Frontal cortex (tissue), 4 donors: ENCODE results near the gene C10orf71. TPM values are rescaled to one million over a fixed set of nuclear protein-coding genes. Genes with fewer than 3 reads are reported as not detected.

Source experiments
- DNase-seq, 2 donors: peaks; one replicate each; pipeline ENCODE4 v3.0.0; 2012; ENCODE audit warnings: low spot score in 2 of 2
- FAIRE-seq: peaks from 2 replicates; lab custom pipeline; 2012; peaks lifted over from hg19 to GRCh38; lab: Jason Lieb, UNC
- total RNA-seq: library from RNA; depleted of rRNA; stranded (reverse); fragments of >200 nt; gene quantifications from one replicate; pipeline ENCODE4 v1.2.3, GENCODE V29; 2014
- donor health status: control.
- donor health status: control.
- donor health status: control.

Gene C10orf71
- total RNA-seq, 1 donor from 2014 or later, result not detected

- FAIRE-seq, result no peak
Observed at GRCh38 chr10:49327036-49327813, 28.3 kb downstream of the C10orf71 start.

GRCh38 chr10:49328401-49329145, 29.6 kb downstream of the C10orf71 start:
- no peak for DNase-seq
- no peak for FAIRE-seq

More at GRCh38 chr10:49327036-49327813, 28.3 kb downstream of the C10orf71 start:
- no peak for DNase-seq

GRCh38 chr10:49329146-49329505, 30.2 kb downstream of the C10orf71 start:
- DNase-seq (no peak), FAIRE-seq (no peak)

- DNase-seq, result no peak
- no peak for FAIRE-seq
Observed at GRCh38 chr10:49330127-49330665, 31.2 kb downstream of the C10orf71 start.

DNA sequence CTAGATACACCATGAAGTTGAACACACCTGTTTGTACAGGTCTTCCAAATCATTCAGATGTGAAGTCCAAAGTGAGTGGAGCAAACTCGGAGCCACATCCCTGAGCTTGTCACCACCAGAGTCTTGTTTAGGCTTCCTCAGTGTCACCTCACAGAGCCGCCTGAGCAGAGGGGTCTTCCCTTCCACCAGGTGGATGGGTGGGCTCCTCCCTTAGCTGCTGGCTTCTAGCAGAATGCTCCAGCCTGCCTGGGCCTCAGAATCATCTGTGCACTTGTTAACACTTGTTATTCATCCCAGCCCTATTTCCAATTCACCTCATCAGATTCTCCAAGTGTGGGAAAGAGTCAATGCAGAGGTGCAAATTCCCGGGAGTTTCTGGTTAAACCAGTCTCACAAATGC, 32.5 kb downstream of the C10orf71 start:
- DNase-seq, result no peak
- no peak for FAIRE-seq

DNA sequence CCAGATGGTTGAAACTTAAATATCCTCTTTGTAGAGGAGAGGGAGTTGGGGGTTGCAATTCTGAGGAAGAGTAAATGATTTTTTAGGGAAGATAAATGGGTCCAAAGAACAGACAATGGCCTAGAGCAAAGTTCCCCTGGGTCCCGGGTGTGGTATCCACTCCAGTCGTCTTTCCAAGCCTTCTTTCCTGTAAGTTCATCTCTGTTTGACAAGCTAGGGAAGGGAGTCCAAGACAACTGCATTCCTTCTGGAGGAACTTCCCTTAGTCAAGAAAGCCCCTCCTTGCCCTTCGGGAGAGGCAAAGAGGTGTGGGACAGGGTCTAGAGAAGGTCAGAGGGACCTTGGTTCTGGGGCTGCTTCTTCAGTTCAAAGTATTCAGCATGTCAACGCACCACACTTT, 33.4 kb downstream of the C10orf71 start:
- FAIRE-seq, result no peak
- no peak for DNase-seq

GRCh38 chr10:49332768-49333167, 33.8 kb downstream of the C10orf71 start:
- DNase-seq (no peak), FAIRE-seq (no peak)

DNA sequence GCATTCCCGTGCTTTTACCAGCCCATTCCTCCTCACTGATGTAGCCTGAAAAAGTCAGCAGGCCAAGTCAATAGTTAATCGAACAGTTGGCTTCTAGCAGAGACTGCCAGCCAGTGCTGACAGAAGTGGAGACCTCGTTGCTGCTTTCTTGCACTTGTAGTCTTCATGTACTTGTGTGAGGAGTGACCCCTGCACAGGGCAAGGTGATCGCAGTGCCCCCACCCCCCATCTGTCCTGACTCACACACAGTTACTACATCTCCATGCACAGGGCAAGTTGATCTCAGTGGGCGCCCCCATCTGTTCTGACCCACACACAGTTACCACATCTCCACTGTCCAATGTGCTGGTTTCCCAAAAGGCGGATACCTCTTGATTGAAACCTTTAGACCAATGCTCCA, 34.2 kb downstream of the C10orf71 start:
- no peak for FAIRE-seq

GRCh38 chr10:49334964-49335363, 36.0 kb downstream of the C10orf71 start:
- no peak for DNase-seq
- no peak for FAIRE-seq

More for the DNA sequence above, 34.2 kb downstream of the C10orf71 start:
- DNase-seq, result no peak

- no peak for DNase-seq
- FAIRE-seq, result no peak
Observed at GRCh38 chr10:49335364-49335972, 36.5 kb downstream of the C10orf71 start.

- no peak for DNase-seq
- no peak for FAIRE-seq
Observed at GRCh38 chr10:49338604-49339003, 39.6 kb downstream of the C10orf71 start.

DNA sequence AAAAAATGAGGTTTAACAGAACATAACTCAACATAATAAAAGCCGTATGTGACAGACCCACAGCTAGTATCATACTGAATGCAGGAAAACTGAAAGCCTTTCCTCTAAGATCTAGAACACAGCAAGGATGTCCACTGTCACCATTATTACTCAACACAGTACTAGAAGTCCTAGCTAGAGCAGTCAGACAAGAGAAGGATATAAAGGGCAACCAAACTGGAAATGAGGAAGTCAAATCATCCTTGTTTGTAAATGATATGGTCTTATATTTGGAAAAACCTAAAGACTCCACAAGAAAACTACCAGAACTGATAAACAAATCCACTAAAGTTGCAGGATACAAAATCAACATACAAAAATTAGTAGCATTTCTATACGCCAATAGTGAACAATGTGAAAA, 45.9 kb downstream of the C10orf71 start:
- FAIRE-seq, result no peak

GRCh38 chr10:49347342-49347741, 48.4 kb downstream of the C10orf71 start:
- FAIRE-seq (no peak), DNase-seq (no peak)

More for the DNA sequence above, 45.9 kb downstream of the C10orf71 start:
- DNase-seq, result no peak

GRCh38 chr10:49347827-49348226, 48.9 kb downstream of the C10orf71 start:
- DNase-seq (no peak), FAIRE-seq (no peak)

DNA sequence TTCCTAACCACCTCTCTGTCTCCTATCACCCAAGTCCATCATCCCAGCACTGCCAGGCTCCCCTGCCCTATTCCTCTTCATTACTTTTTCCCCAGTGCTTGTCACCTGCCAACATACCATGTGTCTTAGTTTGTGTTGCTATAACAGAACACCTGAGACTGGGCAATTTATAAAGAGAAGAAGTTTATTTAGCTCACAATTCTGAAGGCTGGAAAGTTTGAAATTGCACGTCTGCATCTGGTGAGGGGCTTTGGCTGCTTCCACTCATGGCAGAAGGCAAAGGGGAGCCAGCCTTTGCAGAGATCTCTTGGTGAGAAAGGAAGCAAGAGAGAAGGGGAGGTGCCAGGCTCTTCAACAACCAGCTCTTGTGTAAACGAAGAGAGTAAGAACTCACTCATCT, 49.6 kb downstream of the C10orf71 start:
- FAIRE-seq, result no peak

DNA sequence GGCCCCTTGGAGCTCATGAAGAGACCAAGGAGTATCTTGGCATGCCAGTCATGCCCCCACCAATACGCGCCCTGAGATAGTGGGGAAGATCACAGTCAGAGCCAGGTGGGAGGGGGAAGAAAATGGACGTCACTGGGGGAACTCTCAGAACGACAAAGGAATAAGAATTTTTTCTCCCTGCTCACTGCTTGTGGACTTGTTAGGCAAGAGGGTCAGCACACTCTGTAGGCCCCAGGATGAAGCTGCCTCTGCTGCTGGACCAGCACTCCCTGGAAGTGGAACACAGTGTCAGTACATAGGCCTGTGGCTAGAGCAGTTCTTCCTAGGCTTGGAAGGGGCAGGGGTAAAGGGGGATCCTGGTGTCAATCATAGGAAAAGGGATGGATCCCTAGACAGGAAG, 50.4 kb downstream of the C10orf71 start:
- no peak for DNase-seq
- no peak for FAIRE-seq

More for the DNA sequence above, 49.6 kb downstream of the C10orf71 start:
- DNase-seq, result no peak

DNA sequence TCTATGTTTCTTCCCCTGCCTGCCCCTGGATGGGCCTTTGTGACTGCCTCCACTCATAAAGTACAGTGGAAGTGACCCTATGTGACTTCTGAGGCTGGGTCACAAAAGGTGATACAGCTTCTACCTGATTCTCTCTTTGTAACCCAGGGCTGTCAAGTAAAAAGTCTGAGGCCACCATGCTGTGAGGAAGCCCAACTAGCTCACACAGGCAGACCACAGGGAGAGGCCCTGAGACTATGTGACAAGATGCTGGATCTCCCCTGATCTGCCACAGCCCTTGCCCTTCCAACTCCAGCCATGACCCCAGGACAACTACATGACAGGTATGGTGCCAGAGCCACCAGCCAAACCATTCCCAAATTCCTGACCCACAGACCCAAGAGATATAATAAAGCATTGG, 51.2 kb downstream of the C10orf71 start:
- FAIRE-seq (no peak), DNase-seq (no peak)

DNA sequence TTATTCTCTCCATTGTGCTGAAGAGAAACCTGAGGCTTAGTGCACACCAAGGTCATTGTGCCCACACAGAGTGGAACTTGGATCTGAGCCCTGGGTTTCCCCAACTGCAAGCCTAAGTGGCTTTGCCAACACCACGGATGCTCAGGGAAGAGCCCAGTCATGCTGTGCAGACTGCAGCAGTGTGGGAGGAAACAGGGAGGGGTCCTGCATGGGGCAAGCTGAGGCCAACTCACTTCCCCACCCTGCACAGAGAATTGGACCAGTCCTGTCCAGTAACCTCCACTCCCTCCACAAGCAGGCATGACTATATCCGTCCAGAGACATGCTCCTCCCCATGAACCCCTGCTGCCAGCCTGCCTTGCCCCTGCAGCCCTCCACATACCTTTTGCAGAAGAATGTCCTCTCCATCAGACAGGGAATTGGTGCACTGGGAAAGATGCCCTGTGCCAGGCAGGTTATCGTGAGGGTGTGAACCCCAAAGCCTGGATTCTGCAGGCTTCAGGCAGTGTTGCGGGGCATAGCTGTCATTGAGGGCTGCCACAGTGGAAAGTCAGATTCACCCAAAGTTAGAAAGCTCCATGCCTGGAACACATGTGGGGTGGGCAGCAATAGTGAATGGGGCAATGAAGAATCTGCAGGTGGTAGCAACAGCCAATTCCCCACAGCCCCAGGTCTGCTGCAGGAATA, 52.0 kb downstream of the C10orf71 start:
- no peak for DNase-seq
- FAIRE-seq, result no peak

- FAIRE-seq (no peak), DNase-seq (no peak)
Observed at GRCh38 chr10:49351669-49352068, 52.7 kb downstream of the C10orf71 start.

DNA sequence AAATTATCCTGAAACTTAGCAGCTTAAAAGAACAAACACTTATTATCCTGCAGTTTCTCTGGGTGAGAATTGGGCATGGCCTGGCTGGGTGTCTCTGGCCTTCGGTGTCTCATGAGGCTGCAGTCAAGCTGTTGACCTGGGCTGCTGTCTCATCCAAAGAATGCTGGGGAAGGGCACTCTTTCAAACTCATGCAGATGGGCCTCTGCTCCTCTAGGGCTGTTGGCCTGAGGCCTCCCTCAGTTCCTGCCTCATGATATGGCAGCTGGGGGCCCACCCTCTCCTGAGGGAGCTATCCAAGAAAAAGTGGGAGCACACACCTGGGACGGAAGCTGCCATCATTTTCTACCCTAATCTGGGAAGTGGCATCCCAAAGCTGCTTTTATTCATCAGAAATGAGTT, 53.4 kb downstream of the C10orf71 start:
- no peak for FAIRE-seq
- no peak for DNase-seq
